ENCODE data around the gene PEAK3. TPM values are rescaled to one million over a fixed set of nuclear protein-coding genes. Genes with fewer than 3 reads are reported as not detected.

PEAK3 gene
- total and polyA plus RNA-seq, 9 of the 15 experiments (the other 6 are each of a cell fraction or from before 2014, with no cell fraction given), result 0.07 to 0.40 TPM; not detected in 7

GRCh38 chr19:2287585-2288337 lies 5.8 kb upstream of the PEAK3 start (continued):
- TF ChIP-seq SIX5 (IDR thresholded peaks at IDR 0.05; ENCODE audit: borderline replicate concordance in 1 of 2, insufficient read depth in 1 of 2, low read depth in 1 of 2, low read length in 2 of 2), result no peak
- no peak for TF ChIP-seq IRF9 (tag; IDR thresholded peaks at IDR 0.05)
- TF ChIP-seq ZBTB33 (CRISPR knock-in tag; IDR thresholded peaks at IDR 0.05), result no peak
- TF ChIP-seq CREB1 (IDR thresholded peaks at IDR 0.05), result no peak
- TF ChIP-seq CREB1 (CRISPR knock-in tag; IDR thresholded peaks at IDR 0.05), result no peak
- no peak for TF ChIP-seq YY1 (IDR thresholded peaks at IDR 0.05; ENCODE audit: borderline replicate concordance in 1 of 3, control insufficient read depth in 1 of 3, extremely low read depth in 1 of 3, insufficient read depth in 3 of 3, insufficient read length in 1 of 3, insufficient replicate concordance in 2 of 3, low read depth in 1 of 3, low read length in 2 of 3)
- peak; percentile 73 for TF ChIP-seq RBM25 (IDR thresholded peaks at IDR 0.05; ENCODE audit: low read depth, low read length, severe bottlenecking)
- no peak for TF ChIP-seq PHF21A (IDR thresholded peaks at IDR 0.05; ENCODE audit: borderline replicate concordance, low read depth)
- no peak for TF ChIP-seq ZNF589 (CRISPR knock-in tag; IDR thresholded peaks at IDR 0.05; ENCODE audit: low read depth)
- no peak for TF ChIP-seq ZNF707 (CRISPR knock-in tag; conservative IDR thresholded peaks at IDR 0.05)
- TF ChIP-seq HLTF (IDR thresholded peaks at IDR 0.05), result no peak
- no peak for TF ChIP-seq CBX1 (IDR thresholded peaks at IDR 0.05; ENCODE audit: low read depth)
- no peak for TF ChIP-seq HMGXB4 (CRISPR knock-in tag; IDR thresholded peaks at IDR 0.05)
- 0 out of 2 replicates have a peak, but pooled peaks have one; percentile 30 for TF ChIP-seq HDAC2 (IDR thresholded peaks at IDR 0.05)
